Hepatic stellate cell (primary cell): ENCODE results near the gene NOC2L.

Experiments
- DNase-seq: peaks from one replicate; pipeline ENCODE4 v3.0.0; 2011; ENCODE audit warnings: low spot score

The NOC2L gene

GRCh38 chr1:942864-943533 lies 16.1 kb downstream of the NOC2L start:
- DNase-seq: no peak

- DNase-seq: no peak
Measured at GRCh38 chr1:942411-942821, 16.6 kb downstream of the NOC2L start.

- peak; percentile 89 for DNase-seq
Measured at GRCh38 chr1:941588-942383, 17.3 kb downstream of the NOC2L start.

- no peak for DNase-seq
Measured at GRCh38 chr1:941015-941587, 18.0 kb downstream of the NOC2L start.

GRCh38 chr1:940107-941014 lies 18.7 kb downstream of the NOC2L start:
- DNase-seq: peak; percentile 80

GRCh38 chr1:939511-940106 lies 19.4 kb downstream of the NOC2L start:
- no peak for DNase-seq

GRCh38 chr1:938711-939489 lies 20.2 kb downstream of the NOC2L start:
- DNase-seq: no peak

- DNase-seq: no peak
Measured at GRCh38 chr1:938088-938683, 20.9 kb downstream of the NOC2L start.

- DNase-seq: no peak
Measured at GRCh38 chr1:937521-937920, 21.5 kb downstream of the NOC2L start.

- DNase-seq: no peak
Measured at GRCh38 chr1:936348-937264, 22.4 kb downstream of the NOC2L start.

GRCh38 chr1:935751-936231 lies 23.3 kb downstream of the NOC2L start:
- no peak for DNase-seq

- DNase-seq: no peak
Measured at GRCh38 chr1:934991-935750, 23.9 kb downstream of the NOC2L start.

- no peak for DNase-seq
Measured at GRCh38 chr1:933603-933940, 25.5 kb downstream of the NOC2L start.

GRCh38 chr1:932776-933602 lies 26.1 kb downstream of the NOC2L start:
- no peak for DNase-seq

GRCh38 chr1:932173-932510 lies 26.9 kb downstream of the NOC2L start:
- no peak for DNase-seq

GRCh38 chr1:931380-932172 lies 27.5 kb downstream of the NOC2L start:
- no peak for DNase-seq

GRCh38 chr1:930633-931138 lies 28.4 kb downstream of the NOC2L start:
- DNase-seq: no peak
